Ovary (tissue), 3 donors: ENCODE results near the gene MTUS2.

ENCODE experiments used
- POLR2A ChIP-seq: fragments of 450-650 bp; IDR thresholded peaks from one replicate; pipeline ENCODE4 v1.6.1; 2017; ENCODE audit warnings: antibody characterized with exemption, mild to moderate bottlenecking, moderate library complexity
- TF ChIP-seq, protein P1 (sequence below), 3 donors: fragments of 450-650 bp in 2 of 3; fragments of 200-600 bp in 1 of 3; IDR thresholded peaks; one replicate each; pipeline versions ENCODE4 v1.5.1 to v1.8.0; 2016 to 2022; ENCODE audit warnings: antibody characterized with exemption in 3 of 3, mild to moderate bottlenecking in 1 of 3
- donor health status: DM: no; HTN: no; CAD: no.

DNA sequence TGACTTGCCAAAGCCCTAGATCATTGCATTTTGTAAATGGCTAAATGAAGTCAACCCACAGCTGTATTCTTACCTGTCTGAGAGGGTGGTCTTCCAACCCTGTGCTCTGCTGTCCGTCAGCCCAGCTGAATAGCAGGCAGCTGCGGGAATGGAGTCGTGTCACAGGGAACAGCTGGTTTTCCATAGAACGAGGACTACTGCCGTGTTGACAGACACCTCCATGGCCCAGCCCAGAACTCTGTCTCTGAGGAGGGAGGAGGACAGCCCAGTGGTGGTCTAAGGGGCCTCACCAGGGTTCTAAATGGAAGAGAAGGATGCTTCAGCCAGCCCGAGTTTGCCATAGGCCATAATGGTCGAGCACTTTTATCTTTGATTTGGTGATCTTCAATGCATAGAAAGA, 664.7 kb downstream of the MTUS2 start:
- TF ChIP-seq, protein P1, sequence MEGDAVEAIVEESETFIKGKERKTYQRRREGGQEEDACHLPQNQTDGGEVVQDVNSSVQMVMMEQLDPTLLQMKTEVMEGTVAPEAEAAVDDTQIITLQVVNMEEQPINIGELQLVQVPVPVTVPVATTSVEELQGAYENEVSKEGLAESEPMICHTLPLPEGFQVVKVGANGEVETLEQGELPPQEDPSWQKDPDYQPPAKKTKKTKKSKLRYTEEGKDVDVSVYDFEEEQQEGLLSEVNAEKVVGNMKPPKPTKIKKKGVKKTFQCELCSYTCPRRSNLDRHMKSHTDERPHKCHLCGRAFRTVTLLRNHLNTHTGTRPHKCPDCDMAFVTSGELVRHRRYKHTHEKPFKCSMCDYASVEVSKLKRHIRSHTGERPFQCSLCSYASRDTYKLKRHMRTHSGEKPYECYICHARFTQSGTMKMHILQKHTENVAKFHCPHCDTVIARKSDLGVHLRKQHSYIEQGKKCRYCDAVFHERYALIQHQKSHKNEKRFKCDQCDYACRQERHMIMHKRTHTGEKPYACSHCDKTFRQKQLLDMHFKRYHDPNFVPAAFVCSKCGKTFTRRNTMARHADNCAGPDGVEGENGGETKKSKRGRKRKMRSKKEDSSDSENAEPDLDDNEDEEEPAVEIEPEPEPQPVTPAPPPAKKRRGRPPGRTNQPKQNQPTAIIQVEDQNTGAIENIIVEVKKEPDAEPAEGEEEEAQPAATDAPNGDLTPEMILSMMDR (IDR thresholded peaks at IDR 0.05), result no peak
- no peak for TF ChIP-seq POLR2A
